ENCODE results near the gene RDH14.

RDH14 gene

DNA sequence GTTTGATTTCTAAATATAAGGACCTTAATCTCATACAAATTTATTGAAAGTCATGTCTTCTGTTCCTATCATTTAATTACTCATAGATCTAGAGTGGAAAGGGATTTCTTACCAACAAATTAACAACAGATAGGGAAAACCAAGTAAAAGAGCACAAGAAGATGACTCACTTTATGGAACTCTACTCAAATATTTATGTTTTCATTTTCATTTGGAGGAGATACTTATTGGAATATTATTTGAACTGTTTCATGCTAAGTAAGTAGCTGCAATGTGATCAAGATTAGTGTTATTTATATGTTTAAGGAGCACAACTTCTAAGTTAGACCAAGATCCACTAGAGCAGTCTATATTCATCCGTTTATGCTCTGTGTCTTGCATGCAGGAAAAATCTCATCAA is 27.6 kb upstream of the RDH14 start:
- no peaks in the 10 kb centered on the region for H3K9me3 ChIP-seq (ENCODE audit: low read depth, low read length)
- TF ChIP-seq FOXP2 (optimal IDR thresholded peaks at IDR 0.05; ENCODE audit: control extremely low read depth, extremely low read length, insufficient read depth) (no peak), POLR2AphosphoS5 (IDR thresholded peaks at IDR 0.05; ENCODE audit: borderline replicate concordance, low read depth, low read length) (no peak), EZH2 (IDR thresholded peaks at IDR 0.05) (no peak)

GRCh38 chr2:18585526-18585925 is 25.1 kb upstream of the RDH14 start:
- DNase-seq (ENCODE audit: low read depth, low spot score), result no peak
- no peak overlapping the region for H3K9ac ChIP-seq (ENCODE audit: insufficient read length)
- H3K4me3 ChIP-seq, result no peak overlapping the region
- TF ChIP-seq FOXP2 (optimal IDR thresholded peaks at IDR 0.05; ENCODE audit: control extremely low read depth, extremely low read length, insufficient read depth), result no peak
- TF ChIP-seq POLR2AphosphoS5 (IDR thresholded peaks at IDR 0.05; ENCODE audit: borderline replicate concordance, low read depth, low read length), result no peak
- TF ChIP-seq EZH2 (IDR thresholded peaks at IDR 0.05), result no peak
- no peaks in the 10 kb centered on the region for H3K9me3 ChIP-seq (ENCODE audit: low read depth, low read length)
- H3K36me3 ChIP-seq (ENCODE audit: insufficient read depth, low read length), result no peaks in the 10 kb centered on the region
- no peak overlapping the region for H3K27ac ChIP-seq

More for the DNA sequence above, 27.6 kb upstream of the RDH14 start:
- no peak for DNase-seq (ENCODE audit: low read depth, low spot score)
- Histone ChIP-seq H3K27ac (no peak overlapping the region), H3K9ac (ENCODE audit: insufficient read length) (no peak overlapping the region), H3K36me3 (ENCODE audit: insufficient read depth, low read length) (no peaks in the 10 kb centered on the region), H3K4me3 (no peak overlapping the region)

- Histone ChIP-seq H3K4me3 (no peak overlapping the region), H3K36me3 (ENCODE audit: insufficient read depth, low read length) (no peaks in the 10 kb centered on the region), H3K9me3 (ENCODE audit: low read depth, low read length) (no peaks in the 10 kb centered on the region), H3K27ac (no peak overlapping the region), H3K9ac (ENCODE audit: insufficient read length) (no peak overlapping the region)
- no peak for DNase-seq (ENCODE audit: low read depth, low spot score)
- no peak for TF ChIP-seq POLR2AphosphoS5 (IDR thresholded peaks at IDR 0.05; ENCODE audit: borderline replicate concordance, low read depth, low read length)
- TF ChIP-seq EZH2 (IDR thresholded peaks at IDR 0.05), result no peak
- TF ChIP-seq FOXP2 (optimal IDR thresholded peaks at IDR 0.05; ENCODE audit: control extremely low read depth, extremely low read length, insufficient read depth), result no peak
These were observed 24.1 kb upstream of the RDH14 start for GRCh38 chr2:18584608-18584954.

DNA sequence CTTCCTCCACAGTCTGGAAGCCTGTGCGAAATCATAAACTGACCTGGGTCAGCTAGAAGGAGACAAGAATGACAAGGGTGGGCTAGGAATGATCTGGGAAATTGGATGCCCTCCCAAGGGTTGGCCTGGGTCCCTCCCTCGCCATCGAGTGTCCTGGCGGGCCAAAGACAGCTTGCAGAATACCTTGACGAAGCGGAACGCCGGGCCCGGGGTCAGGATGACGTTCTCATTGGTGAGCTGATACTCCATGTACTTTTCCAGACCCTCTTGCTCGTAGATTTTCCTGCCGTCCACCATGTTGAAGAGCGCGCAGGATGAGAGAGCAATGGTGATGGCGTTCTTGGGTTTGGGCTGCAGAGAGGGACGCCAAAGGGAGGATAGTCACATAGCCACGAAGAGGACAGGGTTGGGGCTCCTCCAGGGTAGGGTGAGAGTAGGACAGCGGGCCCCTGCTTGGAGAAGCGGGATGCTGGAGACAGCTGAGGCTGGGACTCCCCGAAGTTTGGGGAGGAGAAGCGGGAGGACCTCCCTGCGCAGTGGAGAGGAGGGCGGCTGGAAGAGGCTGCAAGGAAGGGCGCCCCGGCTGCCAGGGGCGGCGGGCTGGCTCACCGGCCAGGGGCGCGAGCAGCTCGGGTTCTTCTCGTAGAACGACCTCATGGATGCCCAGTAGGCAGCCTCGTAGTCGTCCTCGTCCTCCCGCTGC is 23.6 kb upstream of the RDH14 start:
- no peak overlapping the region for H3K9ac ChIP-seq (ENCODE audit: insufficient read length)
- H3K4me3 ChIP-seq, result no peak overlapping the region
- H3K27ac ChIP-seq, result no peak overlapping the region

GRCh38 chr2:18580606-18581005 is 20.2 kb upstream of the RDH14 start:
- no peaks in the 10 kb centered on the region for H3K36me3 ChIP-seq (ENCODE audit: insufficient read depth, low read length)
- H3K27ac ChIP-seq, result no peak overlapping the region
- H3K9me3 ChIP-seq (ENCODE audit: low read depth, low read length), result no peaks in the 10 kb centered on the region; the same call in 1 of the 2 replicates
- TF ChIP-seq EZH2 (IDR thresholded peaks at IDR 0.05), result no peak
- no peak for TF ChIP-seq POLR2AphosphoS5 (IDR thresholded peaks at IDR 0.05; ENCODE audit: borderline replicate concordance, low read depth, low read length)
- no peak for TF ChIP-seq FOXP2 (optimal IDR thresholded peaks at IDR 0.05; ENCODE audit: control extremely low read depth, extremely low read length, insufficient read depth)
- no peak for DNase-seq (ENCODE audit: low read depth, low spot score)
- H3K4me3 ChIP-seq, result no peak overlapping the region
- no peak overlapping the region for H3K9ac ChIP-seq (ENCODE audit: insufficient read length)

More for the DNA sequence above, 23.6 kb upstream of the RDH14 start:
- DNase-seq (ENCODE audit: low read depth, low spot score), result no peak
- TF ChIP-seq EZH2 (IDR thresholded peaks at IDR 0.05) (no peak), POLR2AphosphoS5 (IDR thresholded peaks at IDR 0.05; ENCODE audit: borderline replicate concordance, low read depth, low read length) (no peak), FOXP2 (optimal IDR thresholded peaks at IDR 0.05; ENCODE audit: control extremely low read depth, extremely low read length, insufficient read depth) (no peak)
- Histone ChIP-seq H3K9me3 (ENCODE audit: low read depth, low read length) (no peaks in the 10 kb centered on the region; the same call in 1 of the 2 replicates), H3K36me3 (ENCODE audit: insufficient read depth, low read length) (no peaks in the 10 kb centered on the region)

- no peaks in the 10 kb centered on the region; the same call in 1 of the 2 replicates for H3K9me3 ChIP-seq (ENCODE audit: low read depth, low read length)
- TF ChIP-seq FOXP2 (optimal IDR thresholded peaks at IDR 0.05; ENCODE audit: control extremely low read depth, extremely low read length, insufficient read depth), result no peak
- no peaks in the 10 kb centered on the region for H3K36me3 ChIP-seq (ENCODE audit: insufficient read depth, low read length)
- no peak overlapping the region for H3K9ac ChIP-seq (ENCODE audit: insufficient read length)
- no peak overlapping the region for H3K4me3 ChIP-seq
- no peak for DNase-seq (ENCODE audit: low read depth, low spot score)
- H3K27ac ChIP-seq, result no peak overlapping the region
These were observed 17.6 kb upstream of the RDH14 start for GRCh38 chr2:18578033-18578432.

DNA sequence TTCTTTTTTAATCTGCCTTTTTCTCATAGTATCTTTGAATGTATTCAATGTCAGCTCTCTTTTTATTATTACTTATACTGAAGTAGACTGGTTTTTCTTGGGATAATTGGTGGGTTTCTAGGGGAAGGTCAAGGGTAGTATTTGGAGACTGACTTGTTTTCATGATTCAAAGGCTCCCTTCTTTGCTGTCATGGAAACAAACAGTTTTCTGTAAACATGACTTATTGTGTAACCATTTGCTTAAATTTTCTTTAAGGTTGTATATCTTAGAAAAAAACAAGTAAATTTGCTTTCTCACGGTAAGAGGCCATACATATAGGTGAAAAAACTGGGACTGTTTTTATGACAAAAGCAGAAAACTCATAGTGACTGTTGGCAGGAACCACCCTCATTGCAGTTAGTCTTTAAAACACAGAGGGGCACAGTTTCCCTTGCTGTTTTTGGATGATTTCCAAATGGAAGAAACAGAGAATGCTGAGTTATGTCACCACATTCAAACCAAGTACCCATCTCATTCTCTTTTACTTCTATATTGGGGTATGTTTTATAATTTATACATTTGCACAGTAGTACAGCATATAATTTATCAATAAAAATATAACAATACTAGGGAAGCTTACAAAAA is 5.8 kb upstream of the RDH14 start:
- Histone ChIP-seq H3K4me3 (no peak overlapping the region), H3K9ac (ENCODE audit: insufficient read length) (no peak overlapping the region), H3K9me3 (ENCODE audit: low read depth, low read length) (no peaks in the 10 kb centered on the region), H3K36me3 (ENCODE audit: insufficient read depth, low read length) (no peaks in the 10 kb centered on the region), H3K27ac (no peak overlapping the region)
- DNase-seq (ENCODE audit: low read depth, low spot score), result no peak
- TF ChIP-seq FOXP2 (optimal IDR thresholded peaks at IDR 0.05; ENCODE audit: control extremely low read depth, extremely low read length, insufficient read depth), result no peak
- TF ChIP-seq EZH2 (IDR thresholded peaks at IDR 0.05), result no peak
- no peak for TF ChIP-seq POLR2AphosphoS5 (IDR thresholded peaks at IDR 0.05; ENCODE audit: borderline replicate concordance, low read depth, low read length)

DNA sequence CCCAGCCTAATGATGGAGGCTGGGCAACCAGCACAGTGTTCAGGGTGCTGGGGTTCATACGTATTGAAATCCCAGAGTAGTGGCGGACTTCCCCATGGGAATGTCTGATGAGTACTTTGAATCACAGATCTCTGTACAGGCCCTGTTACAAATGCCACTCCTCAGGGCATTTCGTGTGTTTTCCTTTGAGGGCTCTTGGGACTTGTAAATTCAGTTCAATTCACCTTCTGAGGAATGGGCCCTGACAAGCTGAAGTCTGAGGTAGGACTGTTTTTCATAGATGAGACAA is 288 bp upstream of the RDH14 start:
- Histone ChIP-seq H3K4me3 (peak overlapping the region; percentile 96), H3K36me3 (ENCODE audit: insufficient read depth, low read length) (peaks cover under 1% of the 10 kb centered on the region; the same call in 1 of the 2 replicates), H3K27ac (no peak overlapping the region), H3K9ac (ENCODE audit: insufficient read length) (peak overlapping the region; percentile 86), H3K9me3 (ENCODE audit: low read depth, low read length) (no peaks in the 10 kb centered on the region)
- no peak for DNase-seq (ENCODE audit: low read depth, low spot score)
- TF ChIP-seq FOXP2 (optimal IDR thresholded peaks at IDR 0.05; ENCODE audit: control extremely low read depth, extremely low read length, insufficient read depth) (no peak), POLR2AphosphoS5 (IDR thresholded peaks at IDR 0.05; ENCODE audit: borderline replicate concordance, low read depth, low read length) (peak; percentile 68; the same call in 1 of the 2 replicates)
